ENCODE measurements around the gene SUCO.

The SUCO gene

GRCh38 chr1:172537366-172537765, 4.4 kb downstream of the SUCO start:
- no peak overlapping the region for H3K4me3 Mint-ChIP-seq

GRCh38 chr1:172537827-172538391, 5.0 kb downstream of the SUCO start:
- Mint-ChIP-seq H3K9me3 (ENCODE audit: low read depth) (no peaks in the 10 kb centered on the region), H3K4me1 (ENCODE audit: low read depth) (peaks cover 66% of the 10 kb centered on the region), H3K27me3 (no peaks in the 10 kb centered on the region), H3K36me3 (peaks cover 3% of the 10 kb centered on the region), H3K4me3 (no peak overlapping the region), H3K27ac (peak overlapping the region; percentile 3)

More at GRCh38 chr1:172537366-172537765, 4.4 kb downstream of the SUCO start:
- Mint-ChIP-seq H3K9me3 (ENCODE audit: low read depth) (no peaks in the 10 kb centered on the region), H3K27me3 (no peaks in the 10 kb centered on the region), H3K36me3 (no peaks in the 10 kb centered on the region), H3K4me1 (ENCODE audit: low read depth) (peaks cover 66% of the 10 kb centered on the region), H3K27ac (no peak overlapping the region)

GRCh38 chr1:172540635-172541034, 7.7 kb downstream of the SUCO start:
- peaks cover 47% of the 10 kb centered on the region for H3K4me1 Mint-ChIP-seq (ENCODE audit: low read depth)
- peaks cover 3% of the 10 kb centered on the region for H3K36me3 Mint-ChIP-seq
- H3K9me3 Mint-ChIP-seq (ENCODE audit: low read depth), result no peaks in the 10 kb centered on the region
- H3K27ac Mint-ChIP-seq, result no peak overlapping the region
- no peaks in the 10 kb centered on the region for H3K27me3 Mint-ChIP-seq
- no peak overlapping the region for H3K4me3 Mint-ChIP-seq

- peaks cover 3% of the 10 kb centered on the region for H3K36me3 Mint-ChIP-seq
- H3K9me3 Mint-ChIP-seq (ENCODE audit: low read depth), result no peaks in the 10 kb centered on the region
- H3K27me3 Mint-ChIP-seq, result no peaks in the 10 kb centered on the region
- peaks cover 45% of the 10 kb centered on the region for H3K4me1 Mint-ChIP-seq (ENCODE audit: low read depth)
- no peak overlapping the region for H3K27ac Mint-ChIP-seq
- no peak overlapping the region for H3K4me3 Mint-ChIP-seq
Observed at GRCh38 chr1:172544481-172545104, 11.6 kb downstream of the SUCO start.

GRCh38 chr1:172545396-172546004, 12.6 kb downstream of the SUCO start:
- Mint-ChIP-seq H3K36me3 (peaks cover 3% of the 10 kb centered on the region), H3K9me3 (ENCODE audit: low read depth) (no peaks in the 10 kb centered on the region), H3K4me1 (ENCODE audit: low read depth) (peaks cover 48% of the 10 kb centered on the region), H3K27me3 (no peaks in the 10 kb centered on the region), H3K27ac (no peak overlapping the region), H3K4me3 (no peak overlapping the region)

- Mint-ChIP-seq H3K4me1 (ENCODE audit: low read depth) (peaks cover 46% of the 10 kb centered on the region), H3K9me3 (ENCODE audit: low read depth) (no peaks in the 10 kb centered on the region), H3K27ac (no peak overlapping the region), H3K36me3 (peaks cover 3% of the 10 kb centered on the region), H3K4me3 (no peak overlapping the region), H3K27me3 (no peaks in the 10 kb centered on the region)
Observed at GRCh38 chr1:172547071-172547470, 14.1 kb downstream of the SUCO start.

GRCh38 chr1:172549621-172550280, 16.8 kb downstream of the SUCO start:
- peaks cover 6% of the 10 kb centered on the region for H3K36me3 Mint-ChIP-seq
- H3K4me3 Mint-ChIP-seq, result peak overlapping the region; percentile 11
- no peaks in the 10 kb centered on the region for H3K9me3 Mint-ChIP-seq (ENCODE audit: low read depth)
- H3K4me1 Mint-ChIP-seq (ENCODE audit: low read depth), result peaks cover 46% of the 10 kb centered on the region
- H3K27me3 Mint-ChIP-seq, result no peaks in the 10 kb centered on the region
- H3K27ac Mint-ChIP-seq, result no peak overlapping the region

GRCh38 chr1:172551279-172551678, 18.3 kb downstream of the SUCO start:
- Mint-ChIP-seq H3K4me3 (no peak overlapping the region), H3K9me3 (ENCODE audit: low read depth) (no peaks in the 10 kb centered on the region), H3K4me1 (ENCODE audit: low read depth) (peaks cover 51% of the 10 kb centered on the region), H3K27ac (no peak overlapping the region), H3K36me3 (peaks cover 17% of the 10 kb centered on the region), H3K27me3 (no peaks in the 10 kb centered on the region)

- Mint-ChIP-seq H3K9me3 (ENCODE audit: low read depth) (no peaks in the 10 kb centered on the region), H3K4me1 (ENCODE audit: low read depth) (peaks cover 22% of the 10 kb centered on the region), H3K27ac (peak overlapping the region; percentile 7), H3K36me3 (peaks cover 24% of the 10 kb centered on the region), H3K27me3 (no peaks in the 10 kb centered on the region), H3K4me3 (no peak overlapping the region)
Observed at GRCh38 chr1:172554915-172555314, 22.0 kb downstream of the SUCO start.

GRCh38 chr1:172556461-172556860, 23.5 kb downstream of the SUCO start:
- Mint-ChIP-seq H3K36me3 (peaks cover 28% of the 10 kb centered on the region), H3K27me3 (no peaks in the 10 kb centered on the region), H3K9me3 (ENCODE audit: low read depth) (no peaks in the 10 kb centered on the region), H3K4me3 (no peak overlapping the region), H3K27ac (no peak overlapping the region), H3K4me1 (ENCODE audit: low read depth) (peaks cover 9% of the 10 kb centered on the region)

- Mint-ChIP-seq H3K36me3 (peaks cover 31% of the 10 kb centered on the region), H3K9me3 (ENCODE audit: low read depth) (no peaks in the 10 kb centered on the region)
Observed at GRCh38 chr1:172557270-172557669, 24.3 kb downstream of the SUCO start.

GRCh38 chr1:172559572-172560210, 26.7 kb downstream of the SUCO start:
- Mint-ChIP-seq H3K4me1 (ENCODE audit: low read depth) (peaks cover 8% of the 10 kb centered on the region), H3K27me3 (no peaks in the 10 kb centered on the region), H3K4me3 (no peak overlapping the region), H3K36me3 (peaks cover 35% of the 10 kb centered on the region), H3K27ac (no peak overlapping the region), H3K9me3 (ENCODE audit: low read depth) (no peaks in the 10 kb centered on the region)

More at GRCh38 chr1:172557270-172557669, 24.3 kb downstream of the SUCO start:
- Mint-ChIP-seq H3K27me3 (no peaks in the 10 kb centered on the region), H3K27ac (no peak overlapping the region), H3K4me1 (ENCODE audit: low read depth) (peaks cover 6% of the 10 kb centered on the region), H3K4me3 (no peak overlapping the region)

- Mint-ChIP-seq H3K27ac (no peak overlapping the region), H3K9me3 (ENCODE audit: low read depth) (no peaks in the 10 kb centered on the region), H3K27me3 (no peaks in the 10 kb centered on the region), H3K36me3 (peaks cover 27% of the 10 kb centered on the region), H3K4me3 (no peak overlapping the region), H3K4me1 (ENCODE audit: low read depth) (peaks cover 6% of the 10 kb centered on the region)
Observed at GRCh38 chr1:172561252-172561651, 28.3 kb downstream of the SUCO start.

GRCh38 chr1:172566196-172566997, 33.4 kb downstream of the SUCO start:
- Mint-ChIP-seq H3K9me3 (ENCODE audit: low read depth) (peaks cover 5% of the 10 kb centered on the region), H3K4me3 (no peak overlapping the region), H3K36me3 (peaks cover 25% of the 10 kb centered on the region), H3K27me3 (no peaks in the 10 kb centered on the region), H3K27ac (peak overlapping the region; percentile 69), H3K4me1 (ENCODE audit: low read depth) (peaks cover 5% of the 10 kb centered on the region)

Data from activated naive CD8-positive, alpha-beta T cell (primary cell).